Ovary (tissue), 9 donors: ENCODE results near the gene OSBPL5. TPM values are rescaled to one million over a fixed set of nuclear protein-coding genes. Genes with fewer than 3 reads are reported as not detected.

Experiments
- DNase-seq, 5 donors: peaks; one replicate each; pipeline ENCODE4 v3.0.0-alpha.2; 2019 to 2020
- H3K27ac ChIP-seq, 2 donors: fragments of 200-600 bp; one replicate each; pipeline versions ENCODE4 v1.5.1 to v1.8.0; 2019 to 2022
- H3K27me3 ChIP-seq: fragments of 200-600 bp; one replicate; pipeline ENCODE4 v1.8.0; 2022
- H3K36me3 ChIP-seq: fragments of 200-600 bp; sonication (generic); one replicate; pipeline ENCODE4 v1.5.1; 2019
- H3K4me1 ChIP-seq: one replicate; pipeline ENCODE4 v1.8.1; 2013; ENCODE audit warnings: mild to moderate bottlenecking, moderate library complexity; ENCODE audit not compliant: insufficient read depth
- H3K4me3 ChIP-seq: fragments of 200-600 bp; sonication (generic); one replicate; pipeline ENCODE4 v1.5.1; 2017
- H3K9me3 ChIP-seq, 2 donors: fragments of 200-600 bp in 1 of 2; sonication (generic) in 1 of 2; one replicate each; pipeline versions ENCODE4 v1.5.1 to v1.8.1; 2013 to 2019; ENCODE audit warnings: mild to moderate bottlenecking in 1 of 2, moderate library complexity in 1 of 2
- EP300 ChIP-seq: sonication (generic); formaldehyde crosslinking; IDR thresholded peaks from one replicate; pipeline ENCODE4 v1.6.1; 2017; ENCODE audit warnings: antibody characterized with exemption
- POLR2A ChIP-seq: fragments of 450-650 bp; IDR thresholded peaks from one replicate; pipeline ENCODE4 v1.6.1; 2017; ENCODE audit warnings: antibody characterized with exemption, mild to moderate bottlenecking, moderate library complexity
- WGBS, 3 donors: extraction: QIAGEN DNeasy Blood & Tissue Kit in 1 of 3; methylation state at CpG; one replicate each; pipeline versions ENCODE4 v1.1.5 to v1.1.7; 2013 to 2017; 5-methylcytosine and 5-hydroxymethylcytosine counted together
- intact Hi-C, 4 donors: fragments of 100-400 bp; cut with DNase I; formaldehyde crosslinking; loops; one replicate each; pipeline versions ENCODE4 v1.11.0 to v1.15.1; 2022 to 2023
- polyA plus RNA-seq, 2 donors: library from polyadenylated mRNA; stranded (reverse); fragments of 200-250 nt in 1 of 2; fragments of 350-450 nt in 1 of 2; fragmentation: Illumina TruSeq in 1 of 2; extraction: RNeasy Lipid Tissue Mini Kit (QIAGEN cat#74804) in 1 of 2; gene quantifications; one replicate each; pipeline ENCODE4 v1.2.3, GENCODE V29; 2013 to 2014
- total RNA-seq, 7 donors: library from RNA; depleted of rRNA in 2 of 7; stranded (reverse); fragments of >200 nt in 2 of 7; fragmentation: NEBNext Ultra II Directional in 3 of 7; extraction: Animal tissue kit (Norgen Biotek cat#: 25700) in 3 of 7; gene quantifications; one replicate each; pipeline versions ENCODE4 v1.1.0 to v1.2.4, GENCODE V29; 2016 to 2023
- TF ChIP-seq, protein P1 (sequence below), 3 donors: fragments of 450-650 bp in 2 of 3; fragments of 200-600 bp in 1 of 3; IDR thresholded peaks; one replicate each; pipeline versions ENCODE4 v1.5.1 to v1.8.0; 2016 to 2022; ENCODE audit warnings: antibody characterized with exemption in 3 of 3, mild to moderate bottlenecking in 1 of 3
- donor health status: DM: no; HTN: no; CAD: no; lungs with moderate emphysema.
- donor health status: DM: no; HTN: no; CAD: no.
- donor health status: Bipolar disorder and iron deficiency.
- donor health status: DM: yes; HTN: yes; CAD: no.
- donor health status: DM: no; HTN: no; CAD: no.
- donor health status: DM: yes; HTN: yes; CAD: no.

OSBPL5 gene
- total and polyA plus RNA-seq, 9 donors, result 3.0 to 41.0 (median 23.3) TPM

DNA sequence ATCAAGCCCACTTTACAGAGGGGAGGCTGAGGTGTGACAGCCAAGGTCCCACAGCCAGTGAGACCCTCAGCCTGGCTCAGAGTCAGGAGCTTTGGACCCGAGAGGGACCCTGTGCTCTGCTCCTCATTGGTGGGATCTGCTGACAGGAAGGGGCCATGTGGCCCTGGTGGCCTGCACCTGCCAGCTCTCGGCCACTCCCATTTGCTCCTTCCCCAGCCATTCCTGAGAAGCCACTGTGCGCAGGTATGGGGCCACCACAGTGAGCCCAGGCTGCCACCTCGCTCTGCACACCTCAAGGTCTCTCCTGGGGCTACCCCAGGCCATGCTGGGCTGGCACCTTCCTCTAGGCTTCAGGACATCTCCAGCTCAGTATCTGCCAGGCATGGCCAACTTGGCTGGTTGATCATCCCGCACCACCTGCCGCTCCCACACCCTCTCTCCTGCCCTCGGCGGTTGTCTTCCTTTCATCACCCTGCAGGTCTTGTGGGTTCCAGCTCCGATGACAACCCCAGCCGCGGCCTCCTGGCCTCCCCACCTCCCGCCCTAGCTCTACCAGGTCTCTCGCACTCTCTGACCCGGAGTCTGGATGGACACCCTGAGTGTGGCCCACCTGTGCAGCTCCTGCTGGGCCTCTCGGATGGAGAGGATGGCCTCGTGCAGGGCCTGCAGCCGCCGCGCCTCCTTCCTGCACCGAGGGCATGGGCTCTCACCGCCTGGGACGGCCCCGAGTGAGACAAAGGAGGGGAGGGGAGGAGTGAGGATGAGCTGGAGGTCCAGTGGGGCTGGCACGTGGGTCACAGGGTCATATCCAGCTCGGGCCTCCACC lies 75.7 kb downstream of the OSBPL5 start:
- peak in 1 of 5 donors; percentile 26 for DNase-seq
- Histone ChIP-seq H3K4me1 (no peaks in the 10 kb centered on the region), H3K9me3 (no peaks in the 10 kb centered on the region), H3K27me3 (no peaks in the 10 kb centered on the region), H3K4me3 (no peak overlapping the region), H3K36me3 (no peaks in the 10 kb centered on the region), H3K27ac (no peak overlapping the region)
- WGBS, 3 donors, result 84 to 87% (median 86%) methylated on average over 25 of the region's 25 CpGs
- TF ChIP-seq POLR2A (no peak), EP300 (no peak)
- TF ChIP-seq, protein P1, sequence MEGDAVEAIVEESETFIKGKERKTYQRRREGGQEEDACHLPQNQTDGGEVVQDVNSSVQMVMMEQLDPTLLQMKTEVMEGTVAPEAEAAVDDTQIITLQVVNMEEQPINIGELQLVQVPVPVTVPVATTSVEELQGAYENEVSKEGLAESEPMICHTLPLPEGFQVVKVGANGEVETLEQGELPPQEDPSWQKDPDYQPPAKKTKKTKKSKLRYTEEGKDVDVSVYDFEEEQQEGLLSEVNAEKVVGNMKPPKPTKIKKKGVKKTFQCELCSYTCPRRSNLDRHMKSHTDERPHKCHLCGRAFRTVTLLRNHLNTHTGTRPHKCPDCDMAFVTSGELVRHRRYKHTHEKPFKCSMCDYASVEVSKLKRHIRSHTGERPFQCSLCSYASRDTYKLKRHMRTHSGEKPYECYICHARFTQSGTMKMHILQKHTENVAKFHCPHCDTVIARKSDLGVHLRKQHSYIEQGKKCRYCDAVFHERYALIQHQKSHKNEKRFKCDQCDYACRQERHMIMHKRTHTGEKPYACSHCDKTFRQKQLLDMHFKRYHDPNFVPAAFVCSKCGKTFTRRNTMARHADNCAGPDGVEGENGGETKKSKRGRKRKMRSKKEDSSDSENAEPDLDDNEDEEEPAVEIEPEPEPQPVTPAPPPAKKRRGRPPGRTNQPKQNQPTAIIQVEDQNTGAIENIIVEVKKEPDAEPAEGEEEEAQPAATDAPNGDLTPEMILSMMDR (IDR thresholded peaks at IDR 0.05), result no peak
- intact Hi-C loops, result loop anchor here (5.0 to 10.0 kb wide), 3 partner anchors 52 to 555 kb away; no protein-coding TSS in a partner anchor

DNA sequence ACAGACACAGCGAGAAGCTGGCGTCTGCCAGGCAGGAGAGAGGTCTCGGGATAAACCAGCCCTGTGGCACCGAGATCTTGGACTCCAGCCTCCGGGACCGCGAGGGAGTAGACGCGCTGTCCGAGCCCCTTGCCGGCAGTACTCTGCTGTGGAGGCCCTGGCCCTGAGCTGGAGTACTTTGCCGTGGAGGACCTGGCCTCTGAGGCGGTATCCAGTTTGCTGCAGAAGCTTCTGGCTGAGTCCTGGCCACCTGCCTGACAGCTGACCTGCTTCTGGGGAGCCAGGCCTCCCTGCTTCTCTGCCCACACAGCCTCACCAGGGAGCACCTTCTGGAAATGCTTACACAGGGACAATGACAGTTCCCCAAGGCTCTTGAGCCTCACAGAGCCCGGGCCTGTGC lies 76.3 kb downstream of the OSBPL5 start:
- no peaks in the 10 kb centered on the region for H3K36me3 ChIP-seq
- no peak overlapping the region for H3K27ac ChIP-seq
- no peak for DNase-seq
- intact Hi-C loops, result no loop called here
- no peaks in the 10 kb centered on the region for H3K9me3 ChIP-seq
- no peaks in the 10 kb centered on the region for H3K27me3 ChIP-seq
- TF ChIP-seq EP300, result no peak
- TF ChIP-seq, protein P1 (IDR thresholded peaks at IDR 0.05), result no peak
- TF ChIP-seq POLR2A, result no peak
- H3K4me1 ChIP-seq, result no peaks in the 10 kb centered on the region
- WGBS, 3 donors, result 77 to 81% (median 78%) methylated on average over 14 of the region's 14 CpGs
- no peak overlapping the region for H3K4me3 ChIP-seq

- no peak overlapping the region for H3K27ac ChIP-seq
- H3K4me1 ChIP-seq, result no peaks in the 10 kb centered on the region
- WGBS, 3 donors, result 79 to 85% (median 83%) methylated on average over 20 to 24 of the region's 24 CpGs
- H3K27me3 ChIP-seq, result no peaks in the 10 kb centered on the region
- intact Hi-C loops, result no loop called here
- DNase-seq, result peak in 1 of 5 donors; percentile 8
- H3K9me3 ChIP-seq, result no peaks in the 10 kb centered on the region
- H3K4me3 ChIP-seq, result no peak overlapping the region
- no peak for TF ChIP-seq POLR2A
- no peak for TF ChIP-seq EP300
- TF ChIP-seq, protein P1 (IDR thresholded peaks at IDR 0.05), result no peak
- no peaks in the 10 kb centered on the region for H3K36me3 ChIP-seq
Observed at GRCh38 chr11:3087821-3088800, 77.0 kb downstream of the OSBPL5 start.

DNA sequence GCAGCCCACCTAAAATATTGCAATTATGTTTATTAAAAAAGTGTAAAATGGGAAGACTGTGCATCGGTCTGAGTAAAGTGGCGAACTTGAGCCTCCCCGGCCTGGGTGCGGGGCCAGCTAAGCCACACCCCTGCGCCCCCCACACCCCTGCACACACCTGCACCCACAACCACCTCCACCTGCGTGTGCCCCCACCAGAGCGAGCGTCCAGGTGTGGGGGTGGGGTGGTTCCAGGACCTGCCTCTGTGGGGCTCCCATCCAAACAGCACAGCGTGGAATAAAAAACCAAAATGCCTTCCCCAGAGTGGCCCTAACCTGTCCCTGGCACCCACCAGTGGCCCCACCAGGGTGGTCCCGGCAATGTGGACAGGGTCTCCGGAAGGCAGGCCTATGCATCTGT lies 77.7 kb downstream of the OSBPL5 start:
- intact Hi-C loops, result no loop called here
- H3K4me3 ChIP-seq, result no peak overlapping the region
- DNase-seq, result peak in 1 of 5 donors; percentile 7
- WGBS, 3 donors, result 84 to 89% (median 85%) methylated on average over 11 of the region's 11 CpGs
- H3K27me3 ChIP-seq, result no peaks in the 10 kb centered on the region
- TF ChIP-seq, protein P1 (IDR thresholded peaks at IDR 0.05), result no peak
- TF ChIP-seq POLR2A (no peak), EP300 (no peak)
- H3K9me3 ChIP-seq, result no peaks in the 10 kb centered on the region
- no peaks in the 10 kb centered on the region for H3K36me3 ChIP-seq
- H3K4me1 ChIP-seq, result no peaks in the 10 kb centered on the region
- no peak overlapping the region for H3K27ac ChIP-seq
